K562 (cell line): ENCODE results near the gene SLC41A3. TPM values are rescaled to one million over a fixed set of nuclear protein-coding genes. Genes with fewer than 3 reads are reported as not detected.

Source experiments
- ATAC-seq: fragments of 200-7000 bp; cut with Tn5 transposase; 3 replicates; pipeline ENCODE4 v1.9.1; 2020; ENCODE audit warnings: moderate library complexity
- BruUV-seq: library from RNA; stranded (reverse); fragments of 400-500 nt; replicated peaks from 2 replicates; lab custom pipeline; 2021; lab: Mats Ljungman, UMichigan
- CTCF ChIA-PET: fragments of 300-600 bp; formaldehyde crosslinking; extraction: SDS; loops from one replicate; lab custom pipeline; 2021; ENCODE audit warnings: low intra/inter-chr PET ratio; lab: Yijun Ruan, JAX
- POLR2A ChIA-PET: fragments of 300-600, 350-650 bp; sonication (Branson Sonifier 250); formaldehyde crosslinking; extraction: SDS; loops from one replicate; lab custom pipeline; 2021; ENCODE audit warnings: antibody characterized with exemption, inconsistent platforms; lab: Yijun Ruan, JAX
- DNase-seq, 4 experiments: peaks; one replicate each; pipeline versions ENCODE4 v3.0.0 to v3.0.0-alpha.2; 2011 to 2018; ENCODE audit warnings: low spot score in 3 of 4, mixed read lengths in 3 of 4; ENCODE audit errors: extremely low read depth in 1 of 4
- FAIRE-seq: peaks from 2 replicates; lab custom pipeline; 2011; peaks lifted over from hg19 to GRCh38; lab: Jason Lieb, UNC
- H2AFZ ChIP-seq: 2 replicates; pipeline ENCODE4 v1.6.0; 2011; ENCODE audit warnings: low read depth, low read length, control low read depth, inconsistent platforms
- H3K27ac ChIP-seq: fragments of 200-600 bp; 3 replicates; pipeline ENCODE4 v1.8.0; 2011; ENCODE audit warnings: low read depth, mild to moderate bottlenecking, control low read depth, inconsistent platforms, low read length, moderate library complexity, mixed read lengths; ENCODE audit errors: extremely low read depth
- H3K27me3 ChIP-seq, 2 experiments: fragments of 300-600 bp in 1 of 2; 2 replicates in 1 of 2; 3 replicates in 1 of 2; pipeline versions ENCODE4 v1.6.0 to v1.8.0; 2011; ENCODE audit warnings: inconsistent platforms in 2 of 2, low read length in 2 of 2, mild to moderate bottlenecking in 1 of 2, mixed read lengths in 1 of 2, moderate library complexity in 1 of 2; ENCODE audit not compliant: control insufficient read depth in 2 of 2, insufficient read depth in 2 of 2
- H3K36me3 ChIP-seq: fragments of 300-600 bp; 3 replicates; pipeline ENCODE4 v1.8.0; 2011; ENCODE audit warnings: mild to moderate bottlenecking, low read length, inconsistent platforms; ENCODE audit not compliant: control insufficient read depth, insufficient read depth
- H3K4me1 ChIP-seq, 2 experiments: fragments of 200-600 bp in 1 of 2; replicated peaks in 1 of 2; 2 replicates in 1 of 2; 3 replicates in 1 of 2; pipeline versions ENCODE4 v1.5.1 to v1.8.0; 2011; ENCODE audit warnings: inconsistent platforms in 2 of 2, low read length in 2 of 2, mild to moderate bottlenecking in 1 of 2, mixed read lengths in 1 of 2, moderate library complexity in 1 of 2; ENCODE audit not compliant: control insufficient read depth in 2 of 2, insufficient read depth in 2 of 2
- H3K4me2 ChIP-seq: 2 replicates; pipeline ENCODE4 v1.6.1; 2011; ENCODE audit warnings: low read length, control low read depth, inconsistent platforms, mixed read lengths; ENCODE audit not compliant: insufficient read depth
- H3K4me3 ChIP-seq: fragments of 200-600 bp; sonication (generic), shearing (Covaris generic); 2 replicates; pipeline ENCODE4 v1.5.1; 2016; ENCODE audit warnings: control low read depth, inconsistent platforms
- H3K79me2 ChIP-seq: fragments of 200-600 bp; 3 replicates; pipeline ENCODE4 v1.8.0; 2011; ENCODE audit warnings: low read length, inconsistent platforms; ENCODE audit not compliant: control insufficient read depth, insufficient read depth
- H3K9ac ChIP-seq, 2 experiments: 2 replicates each; pipeline versions ENCODE4 v1.6.0 to v1.6.1; 2011; ENCODE audit warnings: low read depth in 2 of 2, low read length in 2 of 2, control low read depth in 1 of 2, inconsistent platforms in 1 of 2, mild to moderate bottlenecking in 1 of 2, mixed read lengths in 1 of 2; ENCODE audit not compliant: insufficient read depth in 1 of 2
- H3K9me1 ChIP-seq: one replicate; pipeline ENCODE4 v1.6.0; 2011; ENCODE audit warnings: inconsistent platforms, mild to moderate bottlenecking, low read length, moderate library complexity; ENCODE audit not compliant: control insufficient read depth, insufficient read depth
- H3K9me3 ChIP-seq: replicated peaks from 2 replicates; pipeline ENCODE4 v1.5.1; 2011; ENCODE audit warnings: low read depth, low read length, inconsistent platforms; ENCODE audit not compliant: control insufficient read depth, insufficient read depth
- H4K20me1 ChIP-seq: replicated peaks from 2 replicates; pipeline ENCODE4 v1.6.1; 2011; ENCODE audit warnings: low read length, inconsistent platforms, mixed read lengths; ENCODE audit not compliant: control insufficient read depth, insufficient read depth
- FOXP4 ChIP-seq: sonication (generic); formaldehyde crosslinking; IDR thresholded peaks from 2 replicates; pipeline ENCODE4 v1.8.0; 2022; ENCODE audit warnings: mild to moderate bottlenecking, missing genetic modification reagents, borderline replicate concordance
- ZFP1 ChIP-seq: fragments of 450-650 bp; formaldehyde crosslinking; IDR thresholded peaks from 2 replicates; pipeline ENCODE4 v1.4.0; 2020; ENCODE audit warnings: mild to moderate bottlenecking, mixed read lengths
- ZNF583 ChIP-seq: fragments of 250-450 bp; sonication (Bioruptor Pico); IDR thresholded peaks from 2 replicates; pipeline ENCODE4 v1.4.0; 2020
- WGBS: fragments of 100-300 bp; shearing (Covaris generic); methylation state at CpG from one replicate; pipeline ENCODE4 v1.1.6; 2016; ENCODE audit warnings: low coverage, mixed read lengths; ENCODE audit not compliant: insufficient coverage; ENCODE audit errors: missing lambda C conversion rate; 5-methylcytosine and 5-hydroxymethylcytosine counted together
- in situ Hi-C: fragments of 300-500 bp; cut with MboI; formaldehyde crosslinking; loops from 4 replicates; pipeline ENCODE4 v1.15.0; 2018; ENCODE audit warnings: inconsistent platforms, mixed read lengths
- intact Hi-C: fragments of 100-400 bp; cut with micrococcal nuclease; formaldehyde crosslinking; loops from 2 replicates; pipeline ENCODE4 v1.14.2; 2022
- polyA plus RNA-seq, 8 experiments: library from polyadenylated mRNA; depleted of rRNA in 4 of 8; stranded (reverse) in 5 of 8; unstranded in 3 of 8; fragments of >200 nt; fragmentation: Nextera tagmentation in 2 of 8; fragmentation: Illumina TruSeq in 1 of 8; extraction: Ambion mirVana in 2 of 8; extraction: Trizol in 1 of 8; gene quantifications; 2 replicates each; pipeline versions ENCODE4 v1.2.1 to v1.2.3, GENCODE V29; 2011 to 2014; ENCODE audit warnings: inconsistent platforms in 1 of 8, missing spikeins in 1 of 8
- total RNA-seq, 7 experiments: library from RNA; depleted of rRNA in 6 of 7; stranded (reverse); fragments of >200 nt in 6 of 7; fragmentation: Illumina TruSeq in 2 of 7; extraction: Trizol in 2 of 7; gene quantifications; 2 replicates each; pipeline versions ENCODE4 v1.2.1 to v1.2.3, GENCODE V29; 2011 to 2021; ENCODE audit warnings: low replicate concordance in 1 of 7

The SLC41A3 gene
- total and polyA plus RNA-seq, 9 of the 15 experiments (the other 6 are each of a cell fraction or from before 2014, with no cell fraction given), result 4.1 to 20.7 (median 11.2) TPM

GRCh38 chr3:126003447-126004190 lies 80.3 kb downstream of the SLC41A3 start:
- H3K4me1 ChIP-seq, result no peaks in the 10 kb centered on the region; a peak in 1 of 5 replicates
- BruUV-seq, result no TSS peak
- no peaks in the 10 kb centered on the region for H3K9me1 ChIP-seq
- no peak for TF ChIP-seq ZFP1 (CRISPR knock-in tag)
- TF ChIP-seq ZNF583, result no peak
- TF ChIP-seq FOXP4, result no peak
- ATAC-seq, result no peak
- no peak overlapping the region for H3K4me3 ChIP-seq
- no peaks in the 10 kb centered on the region for H3K27me3 ChIP-seq
- no peaks in the 10 kb centered on the region for H3K9me3 ChIP-seq
- no peak overlapping the region for H3K9ac ChIP-seq
- H2AFZ ChIP-seq, result no peak overlapping the region
- 2% methylated on average over 10 of the region's 10 CpGs for WGBS
- peaks cover 2% of the 10 kb centered on the region; the same call in 1 of the 3 replicates for H3K36me3 ChIP-seq
- no peaks in the 10 kb centered on the region for H4K20me1 ChIP-seq
- DNase-seq, result no peak
- H3K27ac ChIP-seq, result no peak overlapping the region
- CTCF ChIA-PET, result no interaction called here
- no peak for FAIRE-seq
- no peak overlapping the region for H3K4me2 ChIP-seq
- intact Hi-C loops (no loop called here), in situ Hi-C loops (no loop called here)
- POLR2A ChIA-PET, result interaction anchor here (1.1 to 1.5 kb wide), 2 partner anchors 13 to 75 kb away, joined by 3 to 5 read pairs; no protein-coding TSS in a partner anchor
- H3K79me2 ChIP-seq, result no peaks in the 10 kb centered on the region
